ENCODE data around the gene CNTNAP2.
"Not testable (repeated sequence)": the region's sequence is repeated elsewhere in the genome, so short reads cannot be mapped to it uniquely, and the experiment has no call there.

CNTNAP2 gene

GRCh38 chr7:147586110-147586509 lies 1469.5 kb downstream of the CNTNAP2 start:
- no peak for DNase-seq

- no peak for DNase-seq
Measured at GRCh38 chr7:147586526-147586925, 1469.9 kb downstream of the CNTNAP2 start.

GRCh38 chr7:147593271-147594057 lies 1476.9 kb downstream of the CNTNAP2 start:
- no peak for DNase-seq

- DNase-seq: no peak
Measured at GRCh38 chr7:147595042-147595441, 1478.4 kb downstream of the CNTNAP2 start.

- not testable (repeated sequence) for DNase-seq
Measured at GRCh38 chr7:147598687-147599086, 1482.1 kb downstream of the CNTNAP2 start.

- no peak for DNase-seq
Measured at GRCh38 chr7:147605323-147605722, 1488.7 kb downstream of the CNTNAP2 start.

GRCh38 chr7:147607157-147607800 lies 1490.7 kb downstream of the CNTNAP2 start:
- no peak for DNase-seq

- DNase-seq: peak in 1 of 3 experiments; percentile 60
Measured at GRCh38 chr7:147611431-147611830, 1494.8 kb downstream of the CNTNAP2 start.

GRCh38 chr7:147635288-147635687 lies 1518.7 kb downstream of the CNTNAP2 start:
- no peak for DNase-seq

- no peak for DNase-seq
Measured at GRCh38 chr7:147636553-147636952, 1520.0 kb downstream of the CNTNAP2 start.

- no peak for DNase-seq
Measured at GRCh38 chr7:147638566-147638965, 1522.0 kb downstream of the CNTNAP2 start.

- DNase-seq: no peak
Measured at GRCh38 chr7:147639037-147639436, 1522.4 kb downstream of the CNTNAP2 start.

GRCh38 chr7:147639751-147640150 lies 1523.2 kb downstream of the CNTNAP2 start:
- DNase-seq: no peak

GRCh38 chr7:147640821-147641220 lies 1524.2 kb downstream of the CNTNAP2 start:
- no peak for DNase-seq

GRCh38 chr7:147646568-147646967 lies 1530.0 kb downstream of the CNTNAP2 start:
- DNase-seq: no peak

- DNase-seq: no peak
Measured at GRCh38 chr7:147650991-147651390, 1534.4 kb downstream of the CNTNAP2 start.

GRCh38 chr7:147651601-147652000 lies 1535.0 kb downstream of the CNTNAP2 start:
- no peak for DNase-seq

- DNase-seq: no peak
Measured at GRCh38 chr7:147653456-147653855, 1536.9 kb downstream of the CNTNAP2 start.

- no peak for DNase-seq
Measured at GRCh38 chr7:147658392-147658967, 1541.9 kb downstream of the CNTNAP2 start.

- no peak for DNase-seq
Measured at GRCh38 chr7:147659036-147659995, 1542.7 kb downstream of the CNTNAP2 start.

- no peak for DNase-seq
Measured at GRCh38 chr7:147664541-147664940, 1547.9 kb downstream of the CNTNAP2 start.

GRCh38 chr7:147670759-147671158 lies 1554.2 kb downstream of the CNTNAP2 start:
- no peak for DNase-seq

GRCh38 chr7:147674705-147675104 lies 1558.1 kb downstream of the CNTNAP2 start:
- DNase-seq: no peak
